AG04449 (cell line): Measurements from ENCODE around the gene ATG14.
"Not testable (repeated sequence)": the region's sequence is repeated elsewhere in the genome, so short reads cannot be mapped to it uniquely, and the experiment has no call there.

Experiments
- CTCF ChIA-PET: fragments of 350-600 bp; formaldehyde crosslinking; extraction: SDS; loops from one replicate; lab custom pipeline; 2021; ENCODE audit warnings: antibody characterized with exemption; lab: Yijun Ruan, JAX
- POLR2A ChIA-PET: fragments of 400-600, 350-600 bp; formaldehyde crosslinking; extraction: SDS; loops from one replicate; lab custom pipeline; 2020; ENCODE audit warnings: antibody characterized with exemption, inconsistent platforms; lab: Yijun Ruan, JAX
- DNase-seq: peaks from one replicate; pipeline ENCODE4 v3.0.0-alpha.2; 2010; ENCODE audit warnings: low read depth, low spot score
- H3K4me3 ChIP-seq: 2 replicates; pipeline ENCODE4 v1.5.1; 2011; ENCODE audit warnings: low read depth, mild to moderate bottlenecking, control low read depth, low read length
- TF ChIP-seq, protein P1 (sequence below): IDR thresholded peaks from one replicate; pipeline ENCODE4 v1.5.1; 2011; ENCODE audit warnings: mild to moderate bottlenecking, moderate library complexity, low read length, control low read depth, inconsistent platforms; ENCODE audit not compliant: insufficient read depth; ENCODE audit errors: missing control alignments

The ATG14 gene

DNA sequence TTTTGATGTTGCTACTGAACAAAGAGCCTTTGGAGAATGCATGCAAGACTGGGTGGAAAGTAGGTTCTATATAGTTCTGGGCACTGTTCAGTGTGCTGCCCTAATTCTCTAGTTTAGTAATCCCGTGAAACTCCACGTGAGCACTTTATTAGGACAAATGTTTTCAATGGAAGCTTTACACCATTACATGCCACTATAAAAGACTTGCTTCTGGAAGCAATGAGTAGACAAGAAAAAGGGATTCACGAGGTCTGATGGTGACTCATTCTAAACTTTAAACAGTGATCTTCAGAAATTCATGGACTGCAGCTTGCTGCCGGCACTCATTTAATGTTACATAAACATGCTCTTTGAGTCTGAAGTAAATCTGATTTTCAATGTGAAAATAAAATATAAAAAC lies 22.3 kb downstream of the ATG14 start:
- TF ChIP-seq, protein P1, sequence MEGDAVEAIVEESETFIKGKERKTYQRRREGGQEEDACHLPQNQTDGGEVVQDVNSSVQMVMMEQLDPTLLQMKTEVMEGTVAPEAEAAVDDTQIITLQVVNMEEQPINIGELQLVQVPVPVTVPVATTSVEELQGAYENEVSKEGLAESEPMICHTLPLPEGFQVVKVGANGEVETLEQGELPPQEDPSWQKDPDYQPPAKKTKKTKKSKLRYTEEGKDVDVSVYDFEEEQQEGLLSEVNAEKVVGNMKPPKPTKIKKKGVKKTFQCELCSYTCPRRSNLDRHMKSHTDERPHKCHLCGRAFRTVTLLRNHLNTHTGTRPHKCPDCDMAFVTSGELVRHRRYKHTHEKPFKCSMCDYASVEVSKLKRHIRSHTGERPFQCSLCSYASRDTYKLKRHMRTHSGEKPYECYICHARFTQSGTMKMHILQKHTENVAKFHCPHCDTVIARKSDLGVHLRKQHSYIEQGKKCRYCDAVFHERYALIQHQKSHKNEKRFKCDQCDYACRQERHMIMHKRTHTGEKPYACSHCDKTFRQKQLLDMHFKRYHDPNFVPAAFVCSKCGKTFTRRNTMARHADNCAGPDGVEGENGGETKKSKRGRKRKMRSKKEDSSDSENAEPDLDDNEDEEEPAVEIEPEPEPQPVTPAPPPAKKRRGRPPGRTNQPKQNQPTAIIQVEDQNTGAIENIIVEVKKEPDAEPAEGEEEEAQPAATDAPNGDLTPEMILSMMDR: no peak
- ChIA-PET POLR2A (no interaction called here), CTCF (interaction anchor here (1.7 kb wide), 1 partner anchor 35 kb away, joined by 5 read pairs; no protein-coding TSS in a partner anchor)
- H3K4me3 ChIP-seq: no peak overlapping the region
- peak; percentile 69 for DNase-seq

DNA sequence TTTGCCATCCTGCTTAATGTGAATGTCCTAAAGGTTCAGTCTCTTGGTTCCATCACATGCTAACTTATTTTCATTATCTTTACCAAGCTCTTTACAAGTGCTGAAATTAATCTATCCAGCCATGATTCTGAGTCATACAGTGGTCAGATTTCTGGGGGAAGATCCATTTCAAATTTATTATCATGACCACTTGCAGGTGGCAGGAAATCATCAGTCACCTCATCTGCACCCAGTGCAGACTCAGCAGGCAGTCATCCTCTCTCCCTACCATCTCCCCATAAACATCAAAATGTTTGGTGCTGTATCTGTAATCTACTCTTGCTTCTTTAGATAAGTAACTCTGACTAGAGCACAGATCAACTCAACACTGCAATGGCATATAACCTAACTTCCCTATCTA lies 23.5 kb downstream of the ATG14 start:
- ChIA-PET CTCF (interaction anchor here (0.9 to 1.4 kb wide), 2 partner anchors 17 to 73 kb away, joined by 3 read pairs; no protein-coding TSS in a partner anchor), POLR2A (no interaction called here)
- TF ChIP-seq, protein P1: no peak
- no peak for DNase-seq
- no peak overlapping the region for H3K4me3 ChIP-seq

- CTCF ChIA-PET: interaction anchor here (0.9 kb wide), 1 partner anchor 16 kb away, joined by 3 read pairs; no protein-coding TSS in a partner anchor
- DNase-seq: no peak
- no peak overlapping the region for H3K4me3 ChIP-seq
- TF ChIP-seq, protein P1: no peak
- POLR2A ChIA-PET: no interaction called here
These were observed 24.5 kb downstream of the ATG14 start for GRCh38 chr14:55387121-55387520.

- POLR2A ChIA-PET: no interaction called here
- CTCF ChIA-PET: interaction anchor here (1.2 to 1.5 kb wide), 2 partner anchors 116 to 173 kb away, joined by 4 read pairs; no protein-coding TSS in a partner anchor
These were observed 25.4 kb downstream of the ATG14 start for GRCh38 chr14:55386037-55386808.

GRCh38 chr14:55384536-55384935 lies 27.1 kb downstream of the ATG14 start:
- ChIA-PET POLR2A (no interaction called here), CTCF (interaction anchor here (0.7 to 2.5 kb wide), 4 partner anchors 62 to 1103 kb away, joined by 3 to 6 read pairs (median 3); no protein-coding TSS in a partner anchor)
- no peak overlapping the region for H3K4me3 ChIP-seq
- no peak for DNase-seq
- TF ChIP-seq, protein P1: no peak

More at GRCh38 chr14:55386037-55386808, 25.4 kb downstream of the ATG14 start:
- DNase-seq: no peak
- H3K4me3 ChIP-seq: no peak overlapping the region
- TF ChIP-seq, protein P1: no peak

GRCh38 chr14:55383541-55384140 lies 28.0 kb downstream of the ATG14 start:
- POLR2A ChIA-PET: no interaction called here
- H3K4me3 ChIP-seq: no peak overlapping the region
- no peak for DNase-seq
- CTCF ChIA-PET: interaction anchor here (0.9 to 2.5 kb wide), 5 partner anchors 11 to 1103 kb away, joined by 3 to 6 read pairs (median 4); no protein-coding TSS in a partner anchor
- TF ChIP-seq, protein P1: no peak

DNA sequence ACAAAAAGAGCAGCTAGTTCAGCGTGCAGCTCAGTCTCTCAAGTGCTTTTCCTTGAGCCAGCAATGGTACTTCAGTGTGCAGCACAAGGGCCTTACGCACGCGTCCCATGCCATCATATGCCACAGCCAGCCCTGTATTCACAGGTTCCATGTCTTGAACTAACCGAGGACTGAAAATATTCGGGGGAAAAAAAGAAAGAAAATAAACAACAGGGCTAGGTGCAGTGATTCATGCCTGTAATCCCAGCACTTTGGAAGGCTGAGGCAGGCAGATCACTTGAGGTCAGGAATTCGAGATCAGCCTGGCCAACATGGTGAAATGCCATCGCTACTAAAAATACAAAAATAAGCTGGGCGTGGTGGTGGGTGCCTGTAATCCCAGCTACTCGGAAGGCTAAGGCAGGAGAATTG lies 28.6 kb downstream of the ATG14 start:
- CTCF ChIA-PET: interaction anchor here (0.8 to 2.5 kb wide), 5 partner anchors 11 to 137 kb away, joined by 3 to 6 read pairs (median 5); no protein-coding TSS in a partner anchor
- DNase-seq, H3K4me3 ChIP-seq, POLR2A ChIA-PET: not testable (repeated sequence)
